Prostate gland (tissue), 2 donors: ENCODE results near the gene ASGR1.

Experiments used
- POLR2A ChIP-seq: fragments of 450-650 bp; IDR thresholded peaks from one replicate; pipeline ENCODE4 v1.6.1; 2016; ENCODE audit warnings: antibody characterized with exemption, mild to moderate bottlenecking
- TF ChIP-seq, protein P1 (sequence below), 4 experiments: fragments of 200-600 bp in 2 of 4; fragments of 450-650 bp in 2 of 4; sonication (generic) in 2 of 4; IDR thresholded peaks; 1 replicate in 3 of 4; 2 replicates in 1 of 4; pipeline ENCODE4 v1.5.1; 2016 to 2019; ENCODE audit warnings: antibody characterized with exemption in 4 of 4, mild to moderate bottlenecking in 2 of 4, moderate library complexity in 2 of 4

DNA sequence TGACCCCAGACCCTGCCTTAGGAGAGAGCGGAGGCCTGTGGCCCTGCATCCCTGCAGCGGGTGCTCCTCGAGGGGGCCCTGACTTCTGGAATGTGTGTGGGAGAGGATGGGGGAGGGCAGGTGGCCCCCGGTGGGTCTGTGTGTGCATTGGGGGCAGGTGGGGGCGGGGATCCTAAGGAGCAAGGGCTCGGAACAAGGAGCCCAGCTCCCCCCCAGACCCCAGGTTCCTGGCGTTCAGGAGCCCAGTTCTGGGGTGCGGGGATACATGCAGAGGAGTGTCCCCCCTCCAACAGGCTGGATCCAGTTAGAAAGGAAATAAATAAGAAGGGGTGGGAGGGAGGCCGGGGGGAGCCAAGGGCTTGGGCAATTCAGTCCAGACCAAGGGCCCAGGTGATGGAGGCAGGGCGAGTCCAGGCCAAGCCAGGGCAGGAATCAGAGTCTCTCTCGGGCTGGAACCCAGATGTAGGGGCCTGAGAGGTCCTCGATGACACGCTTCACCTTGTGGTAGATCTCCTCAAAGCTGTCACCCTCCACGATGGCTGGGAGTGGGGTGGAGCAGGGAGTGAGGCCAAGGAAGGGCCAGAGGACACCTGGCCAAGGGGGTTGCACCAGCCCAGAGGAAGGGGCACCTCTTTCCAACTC, 11.2 kb upstream of the ASGR1 start:
- no peak for TF ChIP-seq POLR2A
- TF ChIP-seq, protein P1, sequence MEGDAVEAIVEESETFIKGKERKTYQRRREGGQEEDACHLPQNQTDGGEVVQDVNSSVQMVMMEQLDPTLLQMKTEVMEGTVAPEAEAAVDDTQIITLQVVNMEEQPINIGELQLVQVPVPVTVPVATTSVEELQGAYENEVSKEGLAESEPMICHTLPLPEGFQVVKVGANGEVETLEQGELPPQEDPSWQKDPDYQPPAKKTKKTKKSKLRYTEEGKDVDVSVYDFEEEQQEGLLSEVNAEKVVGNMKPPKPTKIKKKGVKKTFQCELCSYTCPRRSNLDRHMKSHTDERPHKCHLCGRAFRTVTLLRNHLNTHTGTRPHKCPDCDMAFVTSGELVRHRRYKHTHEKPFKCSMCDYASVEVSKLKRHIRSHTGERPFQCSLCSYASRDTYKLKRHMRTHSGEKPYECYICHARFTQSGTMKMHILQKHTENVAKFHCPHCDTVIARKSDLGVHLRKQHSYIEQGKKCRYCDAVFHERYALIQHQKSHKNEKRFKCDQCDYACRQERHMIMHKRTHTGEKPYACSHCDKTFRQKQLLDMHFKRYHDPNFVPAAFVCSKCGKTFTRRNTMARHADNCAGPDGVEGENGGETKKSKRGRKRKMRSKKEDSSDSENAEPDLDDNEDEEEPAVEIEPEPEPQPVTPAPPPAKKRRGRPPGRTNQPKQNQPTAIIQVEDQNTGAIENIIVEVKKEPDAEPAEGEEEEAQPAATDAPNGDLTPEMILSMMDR (IDR thresholded peaks at IDR 0.05) = no peak
